ENCODE data around the gene ABHD17A. TPM values are rescaled to one million over a fixed set of nuclear protein-coding genes. Genes with fewer than 3 reads are reported as not detected.
"Not testable (repeated sequence)": the region's sequence is repeated elsewhere in the genome, so short reads cannot be mapped to it uniquely, and the experiment has no call there.

Gene ABHD17A
- total and polyA plus RNA-seq, 5 donors: 64.4 to 96.0 (median 70.8) TPM

GRCh38 chr19:1880611-1881392, 4.5 kb downstream of the ABHD17A start:
- DNase-seq (no peak), ATAC-seq (no peak)
- peaks cover 4% of the 10 kb centered on the region for H3K4me1 ChIP-seq (ENCODE audit: control insufficient read depth, insufficient read depth, low read length)
- WGBS: 83% methylated on average over 28 of the region's 35 CpGs
- no peaks in the 10 kb centered on the region for H3K27me3 ChIP-seq (ENCODE audit: control insufficient read depth, insufficient read depth)
- no peak overlapping the region for H3K4me3 ChIP-seq (ENCODE audit: low read length)
- no peak overlapping the region for H3K27ac ChIP-seq (ENCODE audit: low read length)
- intact Hi-C loops (cut with DNase I): no loop called here
- H3K9me3 ChIP-seq (ENCODE audit: control insufficient read depth, low read length): no peaks in the 10 kb centered on the region

- ATAC-seq; H3K27me3 ChIP-seq (ENCODE audit: control insufficient read depth, insufficient read depth); H3K4me1 ChIP-seq (ENCODE audit: control insufficient read depth, insufficient read depth, low read length); H3K27ac ChIP-seq (ENCODE audit: low read length); intact Hi-C loops (cut with DNase I); H3K4me3 ChIP-seq (ENCODE audit: low read length); H3K9me3 ChIP-seq (ENCODE audit: control insufficient read depth, low read length); DNase-seq: not testable (repeated sequence)
- WGBS: 79% methylated on average over 17 of the region's 17 CpGs
Observed at GRCh38 chr19:1879982-1880381, 5.3 kb downstream of the ABHD17A start.

GRCh38 chr19:1878583-1878982, 6.7 kb downstream of the ABHD17A start:
- ATAC-seq; H3K4me3 ChIP-seq (ENCODE audit: low read length); H3K27me3 ChIP-seq (ENCODE audit: control insufficient read depth, insufficient read depth); H3K27ac ChIP-seq (ENCODE audit: low read length); H3K4me1 ChIP-seq (ENCODE audit: control insufficient read depth, insufficient read depth, low read length); intact Hi-C loops (cut with DNase I); H3K9me3 ChIP-seq (ENCODE audit: control insufficient read depth, low read length); DNase-seq: not testable (repeated sequence)
- WGBS: 69% methylated on average over 8 of the region's 8 CpGs

GRCh38 chr19:1877280-1877660, 8.0 kb downstream of the ABHD17A start:
- H3K4me3 ChIP-seq (ENCODE audit: low read length); intact Hi-C loops (cut with DNase I); DNase-seq; H3K27ac ChIP-seq (ENCODE audit: low read length); H3K9me3 ChIP-seq (ENCODE audit: control insufficient read depth, low read length); H3K4me1 ChIP-seq (ENCODE audit: control insufficient read depth, insufficient read depth, low read length); H3K27me3 ChIP-seq (ENCODE audit: control insufficient read depth, insufficient read depth); ATAC-seq: not testable (repeated sequence)
- 74% methylated on average over 35 of the region's 47 CpGs for WGBS

- H3K9me3 ChIP-seq (ENCODE audit: control insufficient read depth, low read length); intact Hi-C loops (cut with DNase I); H3K27me3 ChIP-seq (ENCODE audit: control insufficient read depth, insufficient read depth); H3K4me1 ChIP-seq (ENCODE audit: control insufficient read depth, insufficient read depth, low read length): not testable (repeated sequence)
- Histone ChIP-seq H3K27ac (ENCODE audit: low read length) (peak overlapping the region; percentile 59), H3K4me3 (ENCODE audit: low read length) (peak overlapping the region; percentile 18)
- DNase-seq (peak in 2 of 3 donors; percentile 65 to 67), ATAC-seq (peak; percentile 4 to 9)
- WGBS: 31% methylated on average over 48 of the region's 53 CpGs
Observed at GRCh38 chr19:1876496-1877279, 8.6 kb downstream of the ABHD17A start.

- Histone ChIP-seq H3K27ac (ENCODE audit: low read length) (peak overlapping the region; percentile 79), H3K4me1 (ENCODE audit: control insufficient read depth, insufficient read depth, low read length) (peaks cover 8% of the 10 kb centered on the region), H3K27me3 (ENCODE audit: control insufficient read depth, insufficient read depth) (no peaks in the 10 kb centered on the region), H3K9me3 (ENCODE audit: control insufficient read depth, low read length) (no peaks in the 10 kb centered on the region), H3K4me3 (ENCODE audit: low read length) (peak overlapping the region; percentile 65)
- intact Hi-C loops (cut with DNase I): no loop called here
- DNase-seq (peak; percentile 93 to 98 (median 96)), ATAC-seq (peak; percentile 93 to 96)
- WGBS: under 1% methylated on average over 87 of the region's 87 CpGs
Observed at GRCh38 chr19:1875646-1876495, 9.4 kb downstream of the ABHD17A start.

GRCh38 chr19:1875265-1875645, 10.0 kb downstream of the ABHD17A start:
- DNase-seq; ATAC-seq; H3K27me3 ChIP-seq (ENCODE audit: control insufficient read depth, insufficient read depth); H3K9me3 ChIP-seq (ENCODE audit: control insufficient read depth, low read length); H3K4me1 ChIP-seq (ENCODE audit: control insufficient read depth, insufficient read depth, low read length); intact Hi-C loops (cut with DNase I): not testable (repeated sequence)
- WGBS: 3% methylated on average over 11 of the region's 11 CpGs
- peak overlapping the region; percentile 79 for H3K27ac ChIP-seq (ENCODE audit: low read length)
- peak overlapping the region; percentile 65 for H3K4me3 ChIP-seq (ENCODE audit: low read length)

- ATAC-seq (no peak), DNase-seq (no peak)
- no peaks in the 10 kb centered on the region for H3K9me3 ChIP-seq (ENCODE audit: control insufficient read depth, low read length)
- H3K27ac ChIP-seq (ENCODE audit: low read length): peak overlapping the region; percentile 57
- no peaks in the 10 kb centered on the region for H3K27me3 ChIP-seq (ENCODE audit: control insufficient read depth, insufficient read depth)
- 13% methylated on average over 16 of the region's 16 CpGs for WGBS
- peaks cover 8% of the 10 kb centered on the region for H3K4me1 ChIP-seq (ENCODE audit: control insufficient read depth, insufficient read depth, low read length)
- intact Hi-C loops (cut with DNase I): no loop called here
- H3K4me3 ChIP-seq (ENCODE audit: low read length): peak overlapping the region; percentile 65
Observed at GRCh38 chr19:1874554-1875185, 10.6 kb downstream of the ABHD17A start.

GRCh38 chr19:1873524-1874473, 11.5 kb downstream of the ABHD17A start:
- intact Hi-C loops (cut with DNase I): no loop called here
- Histone ChIP-seq H3K27me3 (ENCODE audit: control insufficient read depth, insufficient read depth) (no peaks in the 10 kb centered on the region), H3K4me3 (ENCODE audit: low read length) (peak overlapping the region; percentile 65), H3K9me3 (ENCODE audit: control insufficient read depth, low read length) (no peaks in the 10 kb centered on the region), H3K27ac (ENCODE audit: low read length) (peak overlapping the region; percentile 91), H3K4me1 (ENCODE audit: control insufficient read depth, insufficient read depth, low read length) (peaks cover 8% of the 10 kb centered on the region)
- DNase-seq: peak in 2 of 3 donors; percentile 85 to 90
- peak; percentile 34 to 51 for ATAC-seq
- WGBS: 28% methylated on average over 29 of the region's 29 CpGs
